A549 treated with AZD9567 at 1 μM for 4 hours (cell line): ENCODE results near the gene MDP1. TPM values are rescaled to one million over a fixed set of nuclear protein-coding genes. Genes with fewer than 3 reads are reported as not detected.

Experiments used
- total RNA-seq: library from RNA; stranded (reverse); fragments of 200-300 nt; extraction: Qiagen RNA extraction; gene quantifications from 5 replicates; pipeline ENCODE4 v1.2.3, GENCODE V29; 2022; ENCODE audit not compliant: insufficient read depth

The MDP1 gene
- 20.7 to 31.9 TPM (median 29.7 TPM) in 5 replicates for total RNA-seq

GRCh38 chr14:24215495-24216344 lies at the start of gene MDP1:
Gene MDP1 (minus strand): TSS chr14:24216066. CDS start chr14:24215955, 111 bp downstream.

GRCh38 chr14:24262821-24263733 lies 47.2 kb upstream of the MDP1 start, which contains the start of gene TGM1:
Gene TGM1 (minus strand): TSS chr14:24263177. CDS start chr14:24262352, 825 bp downstream.

GRCh38 chr14:24232645-24233537 lies 17.0 kb upstream of the MDP1 start, which contains the start of gene GMPR2:
Gene GMPR2 (plus strand): TSS chr14:24232929. CDS start chr14:24233254, 325 bp downstream.

GRCh38 chr14:24232121-24232644 lies 16.3 kb upstream of the MDP1 start, which contains the start of gene NEDD8:
Gene NEDD8 (minus strand): TSS chr14:24232367. CDS start chr14:24232267, 100 bp downstream.

GRCh38 chr14:24212924-24213865 lies 2.7 kb downstream of the MDP1 start, which contains the start of gene CHMP4A:
Gene CHMP4A (minus strand): TSS chr14:24213488. CDS start chr14:24213439, 49 bp downstream.

GRCh38 chr14:24195186-24196070 lies 20.4 kb downstream of the MDP1 start, which contains the start of gene TM9SF1:
Gene TM9SF1 (minus strand): TSS chr14:24195441. CDS start chr14:24195019, 422 bp downstream.

GRCh38 chr14:24188251-24189058 lies 27.4 kb downstream of the MDP1 start, which contains the start of gene IPO4:
Gene IPO4 (minus strand): TSS chr14:24188816. CDS start chr14:24188787, 29 bp downstream.

GRCh38 chr14:24171422-24172260 lies 44.2 kb downstream of the MDP1 start, which contains the start of gene REC8:
Gene REC8 (plus strand): TSS chr14:24172080. CDS start chr14:24172553, 473 bp downstream.

Other genes starting within 250 kb of the MDP1 start
- 22.9 to 34.9 TPM (median 30.9 TPM) in 5 replicates for gene DHRS4L2, start 227.1 kb downstream of the MDP1 start, total RNA-seq
- 0.47 to 0.84 TPM (median 0.64 TPM) in 4 of 5 replicates, not detected in the other for gene CARMIL3, start 164.1 kb downstream of the MDP1 start, total RNA-seq
- gene CPNE6, start 144.5 kb downstream of the MDP1 start, total RNA-seq, result 0.03 to 0.11 TPM (median 0.05 TPM) in 3 of 5 replicates, not detected in the others
- gene PCK2, start 121.8 kb downstream of the MDP1 start, total RNA-seq, result 18.9 to 22.7 TPM (median 21.0 TPM) in 5 replicates
- 19.7 to 29.9 TPM (median 20.1 TPM) in 5 replicates for gene DCAF11, start 101.3 kb downstream of the MDP1 start, total RNA-seq
- 0.77 to 1.0 TPM (median 0.88 TPM) in 4 of 5 replicates, not detected in the other for gene NRL, start 101.1 kb downstream of the MDP1 start, total RNA-seq
- 0.09 to 0.11 TPM in 2 of 5 replicates, not detected in the others for gene FITM1, start 85.4 kb downstream of the MDP1 start, total RNA-seq
- gene PSME1, start 79.9 kb downstream of the MDP1 start, total RNA-seq, result 157 to 178 TPM (median 167 TPM) in 5 replicates
- 47.3 to 67.1 TPM (median 62.0 TPM) in 5 replicates for gene EMC9, start 74.5 kb downstream of the MDP1 start, total RNA-seq
- gene PSME2, start 69.5 kb downstream of the MDP1 start, total RNA-seq, result 132 to 193 TPM (median 160 TPM) in 5 replicates
- gene RNF31, start 68.6 kb downstream of the MDP1 start, total RNA-seq, result 27.3 to 37.8 TPM (median 34.3 TPM) in 5 replicates
- 9.1 to 15.9 TPM (median 13.6 TPM) in 5 replicates for gene IRF9, start 54.8 kb downstream of the MDP1 start, total RNA-seq
- gene REC8, start 44.0 kb downstream of the MDP1 start, total RNA-seq, result 3.3 to 6.0 TPM (median 4.0 TPM) in 5 replicates
- gene IPO4, start 27.2 kb downstream of the MDP1 start, total RNA-seq, result 73.9 to 90.6 TPM (median 84.9 TPM) in 5 replicates
- 56.1 to 71.9 TPM (median 59.3 TPM) in 5 replicates for gene TM9SF1, start 20.6 kb downstream of the MDP1 start, total RNA-seq
- not detected in 5 replicates for gene TSSK4, start 10.4 kb downstream of the MDP1 start, total RNA-seq
- gene CHMP4A, start 2.6 kb downstream of the MDP1 start, total RNA-seq, result 77.6 to 89.1 TPM (median 81.5 TPM) in 5 replicates
- gene NEDD8, start 16.3 kb upstream of the MDP1 start, total RNA-seq, result 348 to 468 TPM (median 465 TPM) in 5 replicates
- gene GMPR2, start 16.9 kb upstream of the MDP1 start, total RNA-seq, result 53.0 to 75.8 TPM (median 56.4 TPM) in 5 replicates
- gene TINF2, start 26.6 kb upstream of the MDP1 start, total RNA-seq, result 32.1 to 39.8 TPM (median 39.2 TPM) in 5 replicates
- 0.66 to 1.5 TPM (median 1.0 TPM) in 4 of 5 replicates, not detected in the other for gene TGM1, start 47.1 kb upstream of the MDP1 start, total RNA-seq
- 15.3 to 23.4 TPM (median 16.9 TPM) in 5 replicates for gene RABGGTA, start 55.5 kb upstream of the MDP1 start, total RNA-seq
- gene DHRS1, start 83.7 kb upstream of the MDP1 start, total RNA-seq, result 9.7 to 13.7 TPM (median 12.1 TPM) in 5 replicates
- 14.4 to 18.4 TPM (median 16.9 TPM) in 5 replicates for gene NOP9, start 83.8 kb upstream of the MDP1 start, total RNA-seq
- gene CIDEB, start 91.9 kb upstream of the MDP1 start, total RNA-seq, result 0.09 to 0.51 TPM (median 0.32 TPM) in 4 of 5 replicates, not detected in the other
- 5.2 to 8.2 TPM (median 6.0 TPM) in 4 of 5 replicates, not detected in the other for gene LTB4R2, start 94.1 kb upstream of the MDP1 start, total RNA-seq
- 5.7 to 9.1 TPM (median 7.6 TPM) in 5 replicates for gene LTB4R, start 95.4 kb upstream of the MDP1 start, total RNA-seq
- gene ADCY4, start 119.0 kb upstream of the MDP1 start, total RNA-seq, result not detected in 5 replicates
- gene RIPK3, start 123.9 kb upstream of the MDP1 start, total RNA-seq, result not detected in 5 replicates
- 0.05 to 0.45 TPM (median 0.20 TPM) in 4 of 5 replicates, not detected in the other for gene NFATC4, start 152.1 kb upstream of the MDP1 start, total RNA-seq
- gene NYNRIN, start 182.9 kb upstream of the MDP1 start, total RNA-seq, result 0.15 to 0.26 TPM (median 0.16 TPM) in 4 of 5 replicates, not detected in the other
- gene CBLN3, start 213.6 kb upstream of the MDP1 start, total RNA-seq, result 1.0 to 3.9 TPM (median 1.3 TPM) in 5 replicates
- gene KHNYN, start 213.9 kb upstream of the MDP1 start, total RNA-seq, result 22.1 to 29.0 TPM (median 27.5 TPM) in 5 replicates
- 42.3 to 51.1 TPM (median 50.2 TPM) in 5 replicates for gene SDR39U1, start 226.7 kb upstream of the MDP1 start, total RNA-seq